Ascending aorta (tissue), 2 donors: Measurements from ENCODE around the gene OSBPL3. TPM values are rescaled to one million over a fixed set of nuclear protein-coding genes. Genes with fewer than 3 reads are reported as not detected.

Experiments
- DNase-seq, 2 donors: peaks; one replicate each; pipeline ENCODE4 v3.0.0-alpha.2; 2019; ENCODE audit warnings: low spot score in 2 of 2
- H3K27ac ChIP-seq, 2 donors: fragments of 200-600 bp; sonication (generic); one replicate each; pipeline ENCODE4 v1.5.1; 2016 to 2017; ENCODE audit warnings: mild to moderate bottlenecking in 1 of 2
- H3K27me3 ChIP-seq: fragments of 200-600 bp; sonication (generic); one replicate; pipeline ENCODE4 v1.5.1; 2017
- H3K36me3 ChIP-seq, 2 donors: fragments of 200-600 bp; sonication (generic); one replicate each; pipeline ENCODE4 v1.5.1; 2016
- H3K4me1 ChIP-seq, 2 donors: fragments of 200-600 bp; sonication (generic); one replicate each; pipeline ENCODE4 v1.5.1; 2016 to 2017; ENCODE audit warnings: mild to moderate bottlenecking in 1 of 2
- H3K4me3 ChIP-seq, 2 donors: fragments of 200-600 bp; sonication (generic); one replicate each; pipeline ENCODE4 v1.5.1; 2016 to 2017; ENCODE audit warnings: mild to moderate bottlenecking in 1 of 2
- H3K9me3 ChIP-seq, 2 donors: fragments of 200-600 bp; sonication (generic); one replicate each; pipeline ENCODE4 v1.5.1; 2016
- intact Hi-C: fragments of 100-400 bp; cut with DNase I; formaldehyde crosslinking; loops from one replicate; pipeline ENCODE4 v1.15.1; 2023
- total RNA-seq: library from RNA; depleted of rRNA; stranded (reverse); fragments of >200 nt; gene quantifications from one replicate; pipeline ENCODE4 v1.1.0, GENCODE V29; 2016
- TF ChIP-seq, protein P1 (sequence below), 3 experiments: fragments of 200-600 bp in 2 of 3; fragments of 450-650 bp in 1 of 3; sonication (generic) in 2 of 3; IDR thresholded peaks; one replicate each; pipeline ENCODE4 v1.5.1; 2016 to 2019; ENCODE audit warnings: antibody characterized with exemption in 3 of 3, mild to moderate bottlenecking in 1 of 3, moderate library complexity in 1 of 3

OSBPL3 gene
- total RNA-seq, 1 donor from 2014 or later = 0.96 TPM

DNA sequence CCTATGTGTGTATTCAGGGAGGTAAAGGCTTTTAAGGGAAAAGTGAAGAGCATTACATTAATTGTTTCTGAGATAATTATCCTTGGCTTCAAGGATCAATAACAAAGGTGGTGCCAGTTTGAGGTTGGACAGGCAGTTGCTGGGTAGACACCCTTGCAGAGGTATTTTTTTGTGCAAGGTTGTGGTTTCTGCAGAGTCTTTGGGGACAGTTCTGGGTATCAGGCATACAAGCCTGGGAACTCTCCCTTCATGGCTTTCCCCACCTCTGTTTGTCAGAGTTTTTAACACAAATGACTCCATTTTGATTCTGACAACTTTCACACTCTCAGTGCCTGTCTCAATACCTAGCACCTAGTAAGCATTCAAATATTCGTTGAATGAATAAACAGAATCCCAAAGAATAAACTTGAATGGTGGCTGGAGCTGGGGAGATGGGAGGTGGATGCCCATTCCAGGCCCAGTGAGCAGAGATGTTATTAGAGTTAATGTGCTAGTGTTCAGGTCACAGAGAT, 7.4 kb upstream of the OSBPL3 start:
- intact Hi-C loops = loop anchor here (10.0 kb wide), 3 partner anchors 413 to 1217 kb away; partner anchors contain the start of genes CBX3, HNRNPA2B1 and PALS2
- TF ChIP-seq, protein P1, sequence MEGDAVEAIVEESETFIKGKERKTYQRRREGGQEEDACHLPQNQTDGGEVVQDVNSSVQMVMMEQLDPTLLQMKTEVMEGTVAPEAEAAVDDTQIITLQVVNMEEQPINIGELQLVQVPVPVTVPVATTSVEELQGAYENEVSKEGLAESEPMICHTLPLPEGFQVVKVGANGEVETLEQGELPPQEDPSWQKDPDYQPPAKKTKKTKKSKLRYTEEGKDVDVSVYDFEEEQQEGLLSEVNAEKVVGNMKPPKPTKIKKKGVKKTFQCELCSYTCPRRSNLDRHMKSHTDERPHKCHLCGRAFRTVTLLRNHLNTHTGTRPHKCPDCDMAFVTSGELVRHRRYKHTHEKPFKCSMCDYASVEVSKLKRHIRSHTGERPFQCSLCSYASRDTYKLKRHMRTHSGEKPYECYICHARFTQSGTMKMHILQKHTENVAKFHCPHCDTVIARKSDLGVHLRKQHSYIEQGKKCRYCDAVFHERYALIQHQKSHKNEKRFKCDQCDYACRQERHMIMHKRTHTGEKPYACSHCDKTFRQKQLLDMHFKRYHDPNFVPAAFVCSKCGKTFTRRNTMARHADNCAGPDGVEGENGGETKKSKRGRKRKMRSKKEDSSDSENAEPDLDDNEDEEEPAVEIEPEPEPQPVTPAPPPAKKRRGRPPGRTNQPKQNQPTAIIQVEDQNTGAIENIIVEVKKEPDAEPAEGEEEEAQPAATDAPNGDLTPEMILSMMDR (IDR thresholded peaks at IDR 0.05) = no peak
- no peak for DNase-seq
- no peak overlapping the region for H3K4me3 ChIP-seq
- no peak overlapping the region for H3K27ac ChIP-seq
- H3K9me3 ChIP-seq = no peaks in the 10 kb centered on the region
- H3K4me1 ChIP-seq = no peaks in the 10 kb centered on the region
- no peaks in the 10 kb centered on the region for H3K36me3 ChIP-seq
- H3K27me3 ChIP-seq = no peaks in the 10 kb centered on the region

DNA sequence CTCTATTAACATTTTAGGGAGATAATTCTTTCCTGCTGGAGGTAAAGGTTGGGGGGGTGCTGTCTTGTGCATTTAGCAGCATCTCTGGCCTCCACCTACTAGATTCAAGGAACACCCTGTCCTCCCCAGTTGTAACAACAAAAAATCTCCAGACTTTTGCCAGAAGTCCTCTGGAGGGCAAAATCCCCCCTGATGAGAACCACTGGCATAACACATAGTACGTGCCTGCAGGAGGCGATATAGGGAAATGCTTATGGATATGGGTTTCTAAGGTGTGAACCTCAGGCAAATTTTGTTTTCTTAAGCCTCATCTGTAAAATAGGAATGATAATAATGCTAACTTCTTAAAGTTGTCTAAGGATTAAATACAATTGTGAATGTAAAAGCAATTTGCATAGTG, 2.9 kb upstream of the OSBPL3 start:
- TF ChIP-seq, protein P1 (IDR thresholded peaks at IDR 0.05) = no peak
- Histone ChIP-seq H3K4me1 (peaks cover 0 to 3% of the 10 kb centered on the region in 2 donors), H3K27ac (no peak overlapping the region), H3K27me3 (no peaks in the 10 kb centered on the region), H3K36me3 (no peaks in the 10 kb centered on the region), H3K9me3 (no peaks in the 10 kb centered on the region), H3K4me3 (no peak overlapping the region)
- DNase-seq = no peak
- intact Hi-C loops = loop anchor here (5.0 to 10.0 kb wide), 5 partner anchors 89 to 1222 kb away; partner anchors contain the start of genes CBX3, HNRNPA2B1 and PALS2

DNA sequence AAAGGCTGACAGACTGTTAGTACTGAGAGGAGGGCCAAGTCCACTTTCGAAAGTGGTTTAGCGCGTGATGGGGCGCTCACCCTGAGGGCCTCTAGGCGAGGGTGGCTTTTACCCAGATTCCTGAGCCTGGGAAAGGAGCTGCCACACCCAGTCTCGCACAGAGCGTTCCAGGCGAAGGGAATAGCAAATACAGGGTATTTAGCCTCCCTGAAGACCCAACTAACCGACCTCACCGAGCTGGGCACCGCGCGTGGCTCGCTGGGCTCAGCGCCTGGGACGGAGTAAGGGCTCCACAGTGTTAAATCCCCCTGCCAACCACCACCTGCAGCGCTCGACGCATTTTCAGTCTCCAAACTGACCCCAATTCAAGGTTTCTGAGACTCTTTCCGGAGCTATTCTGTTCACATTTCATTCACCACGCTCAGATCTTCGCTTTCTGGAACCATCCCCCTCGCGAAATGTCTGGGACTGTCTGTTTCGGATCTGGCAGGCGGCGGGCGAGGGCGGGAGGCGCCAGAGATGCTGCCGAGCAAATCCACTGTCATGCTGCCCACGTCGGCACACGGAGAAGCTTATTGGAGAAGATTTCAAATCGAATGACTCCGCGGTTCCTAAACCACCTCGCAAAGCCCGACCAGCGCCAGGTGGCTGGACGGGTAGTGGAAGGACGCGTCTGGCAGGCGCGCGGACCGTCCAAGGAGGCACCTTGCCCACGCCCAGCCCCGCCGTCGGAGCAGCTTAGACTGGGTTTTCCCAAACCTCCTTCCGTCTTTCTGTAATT, 1.4 kb upstream of the OSBPL3 start:
- Histone ChIP-seq H3K27me3 (no peaks in the 10 kb centered on the region), H3K27ac (peak overlapping the region; percentile 14 to 66), H3K4me1 (peaks cover 0 to 3% of the 10 kb centered on the region in 2 donors), H3K36me3 (no peaks in the 10 kb centered on the region), H3K9me3 (no peaks in the 10 kb centered on the region), H3K4me3 (peak overlapping the region; percentile 66 to 94)
- intact Hi-C loops = loop anchor here (1.0 to 10.0 kb wide), 7 partner anchors 91 to 1223 kb away; partner anchors contain the start of genes CBX3, CYCS, HNRNPA2B1 and PALS2
- DNase-seq = peak in 1 of 2 donors; percentile 66
- TF ChIP-seq, protein P1 (IDR thresholded peaks at IDR 0.05) = no peak

DNA sequence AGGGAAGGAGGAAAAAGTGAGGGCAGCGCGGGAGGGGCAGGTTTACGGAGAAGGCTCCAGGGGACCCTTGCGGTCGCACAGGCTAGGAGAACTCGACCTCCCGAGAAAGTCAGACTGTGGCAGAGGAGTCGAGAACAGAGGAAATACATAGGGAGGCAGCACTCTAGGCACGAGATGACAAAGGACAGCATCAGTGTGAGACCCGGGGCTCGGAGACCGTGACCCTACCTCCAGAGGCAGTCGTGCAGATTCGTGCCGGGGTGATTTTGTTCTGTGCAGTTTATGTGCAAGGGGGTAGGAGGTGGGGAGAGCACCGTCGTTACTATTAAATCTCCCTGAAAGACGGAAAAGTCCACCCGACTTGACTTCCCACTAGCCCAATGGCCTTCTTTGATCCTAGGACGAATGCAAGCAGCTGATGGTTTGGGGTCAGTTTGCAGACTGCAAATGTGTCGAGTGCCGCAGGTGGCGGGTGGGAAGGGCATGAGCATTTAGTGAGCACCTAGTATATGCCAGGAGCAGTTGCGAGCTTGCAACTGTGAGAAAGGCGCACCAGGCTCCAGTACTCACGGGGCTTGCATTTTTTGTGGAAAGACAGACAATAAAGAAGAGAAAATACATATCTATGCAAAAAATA, 674 bp upstream of the OSBPL3 start:
- H3K4me3 ChIP-seq = peak overlapping the region; percentile 66 to 94
- peaks cover 0 to 3% of the 10 kb centered on the region in 2 donors for H3K4me1 ChIP-seq
- TF ChIP-seq, protein P1 (IDR thresholded peaks at IDR 0.05) = no peak
- intact Hi-C loops = loop anchor here (1.0 to 10.0 kb wide), 7 partner anchors 92 to 1224 kb away; partner anchors contain the start of genes CBX3, CYCS, HNRNPA2B1 and PALS2
- H3K27ac ChIP-seq = peak overlapping the region; percentile 66 to 83
- no peak for DNase-seq
- no peaks in the 10 kb centered on the region for H3K9me3 ChIP-seq
- no peaks in the 10 kb centered on the region for H3K27me3 ChIP-seq
- H3K36me3 ChIP-seq = no peaks in the 10 kb centered on the region

DNA sequence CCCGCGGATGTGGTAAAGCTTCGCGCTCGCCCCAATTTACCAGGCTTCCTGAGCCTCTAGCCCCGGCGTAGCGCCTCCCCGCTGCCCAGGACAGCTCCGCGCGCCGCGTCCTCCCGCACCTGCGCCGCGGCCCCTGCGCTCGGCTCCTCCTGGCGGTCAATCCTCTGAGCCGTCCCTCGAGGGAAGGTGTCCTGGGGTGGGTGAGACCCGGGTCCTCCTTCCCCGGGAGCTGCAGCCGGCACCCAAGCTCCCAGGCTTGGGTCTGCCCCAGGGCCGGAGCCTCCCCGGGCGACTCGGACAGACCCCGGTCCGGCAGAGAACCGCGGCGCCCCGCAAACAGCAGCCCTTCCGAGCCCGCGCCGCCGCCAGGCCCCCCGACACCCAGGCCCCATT, 512 bp downstream of the OSBPL3 start:
- TF ChIP-seq, protein P1 (IDR thresholded peaks at IDR 0.05) = peak in 2 of 3 experiments; percentile 12 to 35
- intact Hi-C loops = loop anchor here (5.0 kb wide), 1 partner anchor 203 kb away; a partner anchor contains a TSS

More for the DNA sequence above, 512 bp downstream of the OSBPL3 start:
- no peaks in the 10 kb centered on the region for H3K9me3 ChIP-seq
- H3K4me3 ChIP-seq = peak overlapping the region; percentile 66 to 94
- H3K27me3 ChIP-seq = no peaks in the 10 kb centered on the region
- H3K27ac ChIP-seq = peak overlapping the region; percentile 31 to 75
- no peaks in the 10 kb centered on the region for H3K36me3 ChIP-seq
- peak in 1 of 2 donors; percentile 81 for DNase-seq
- peaks cover 0 to 3% of the 10 kb centered on the region in 2 donors for H3K4me1 ChIP-seq
